Endothelial cell (in vitro differentiated cells): Measurements from ENCODE around the gene ZBTB1. TPM values are rescaled to one million over a fixed set of nuclear protein-coding genes. Genes with fewer than 3 reads are reported as not detected.

Source experiments
- DNase-seq: peaks from one replicate; pipeline ENCODE4 v3.0.0; 2021; ENCODE audit warnings: low spot score
- H3K27ac Mint-ChIP-seq: one replicate; pipeline ENCODE4 v1.8.0; 2021; ENCODE audit warnings: mixed read lengths, inconsistent platforms; ENCODE audit not compliant: unreplicated experiment
- H3K27me3 Mint-ChIP-seq: one replicate; pipeline ENCODE4 v1.8.0; 2021; ENCODE audit warnings: mild to moderate bottlenecking, moderate library complexity, mixed read lengths, inconsistent platforms; ENCODE audit not compliant: unreplicated experiment
- H3K36me3 Mint-ChIP-seq: one replicate; pipeline ENCODE4 v1.8.0; 2021; ENCODE audit warnings: mild to moderate bottlenecking, low read depth, mixed read lengths, inconsistent platforms; ENCODE audit not compliant: unreplicated experiment
- H3K4me1 Mint-ChIP-seq: one replicate; pipeline ENCODE4 v1.8.0; 2021; ENCODE audit warnings: mild to moderate bottlenecking, mixed read lengths, inconsistent platforms; ENCODE audit not compliant: unreplicated experiment
- H3K4me3 Mint-ChIP-seq: one replicate; pipeline ENCODE4 v1.8.0; 2021; ENCODE audit warnings: mild to moderate bottlenecking, mixed read lengths, inconsistent platforms; ENCODE audit not compliant: unreplicated experiment
- H3K9me3 Mint-ChIP-seq: one replicate; pipeline ENCODE4 v1.8.0; 2021; ENCODE audit warnings: mixed read lengths, inconsistent platforms; ENCODE audit not compliant: unreplicated experiment
- total RNA-seq: library from RNA; stranded (reverse); fragmentation: NEBNext Ultra II Directional; extraction: Animal tissue kit (Norgen Biotek cat#: 25700); gene quantifications from one replicate; pipeline ENCODE4 v1.2.1, GENCODE V29; 2021; ENCODE audit not compliant: unreplicated experiment
- TF ChIP-seq, protein P1 (sequence below): fragments of 200-600 bp; sonication (generic); IDR thresholded peaks from one replicate; pipeline ENCODE4 v1.5.0; 2021; ENCODE audit warnings: antibody characterized with exemption; ENCODE audit not compliant: unreplicated experiment

ZBTB1 gene
- total RNA-seq, 1 donor from 2014 or later, result 57.8 TPM

DNA sequence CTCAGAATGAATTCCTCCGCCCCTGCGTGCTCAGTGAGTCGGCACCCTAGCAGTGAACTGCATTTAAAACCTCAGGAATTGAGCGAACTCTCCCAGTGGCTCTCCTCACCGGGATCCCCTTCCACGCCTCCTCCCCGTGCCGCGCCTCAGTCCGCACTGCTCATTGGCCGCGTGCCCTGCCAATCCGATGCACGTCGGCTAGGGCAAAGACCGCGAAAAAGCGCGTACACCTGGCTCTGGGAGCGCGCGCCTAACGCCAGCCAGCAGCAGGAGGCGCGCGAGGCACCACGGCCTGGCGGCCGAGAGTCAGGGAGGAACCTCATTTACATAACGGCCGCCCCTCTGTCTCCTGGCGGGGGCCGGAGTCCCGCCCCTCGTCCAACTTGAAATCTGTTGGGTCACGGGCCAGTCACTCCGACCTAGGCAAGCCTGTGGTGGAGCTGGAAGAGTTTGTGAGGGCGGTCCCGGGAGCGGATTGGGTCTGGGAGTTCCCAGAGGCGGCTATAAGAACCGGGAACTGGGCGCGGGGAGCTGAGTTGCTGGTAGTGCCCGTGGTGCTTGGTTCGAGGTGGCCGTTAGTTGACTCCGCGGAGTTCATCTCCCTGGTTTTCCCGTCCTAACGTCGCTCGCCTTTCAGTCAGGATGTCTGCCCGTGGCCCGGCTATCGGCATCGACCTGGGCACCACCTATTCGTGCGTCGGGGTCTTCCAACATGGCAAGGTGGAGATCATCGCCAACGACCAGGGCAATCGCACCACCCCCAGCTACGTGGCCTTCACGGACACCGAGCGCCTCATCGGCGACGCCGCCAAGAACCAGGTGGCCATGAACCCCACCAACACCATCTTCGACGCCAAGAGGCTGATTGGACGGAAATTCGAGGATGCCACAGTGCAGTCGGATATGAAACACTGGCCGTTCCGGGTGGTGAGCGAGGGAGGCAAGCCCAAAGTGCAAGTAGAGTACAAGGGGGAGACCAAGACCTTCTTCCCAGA is 35.9 kb downstream of the ZBTB1 start, which contains the start of gene HSPA2:
TSS of gene HSPA2 (plus strand) at position 534 of the 995 bp plus-strand sequence. CDS start at position 643, 109 bp downstream.
- peak; percentile 94 for DNase-seq
- peaks cover 16% of the 10 kb centered on the region for H3K4me1 Mint-ChIP-seq
- TF ChIP-seq, protein P1, sequence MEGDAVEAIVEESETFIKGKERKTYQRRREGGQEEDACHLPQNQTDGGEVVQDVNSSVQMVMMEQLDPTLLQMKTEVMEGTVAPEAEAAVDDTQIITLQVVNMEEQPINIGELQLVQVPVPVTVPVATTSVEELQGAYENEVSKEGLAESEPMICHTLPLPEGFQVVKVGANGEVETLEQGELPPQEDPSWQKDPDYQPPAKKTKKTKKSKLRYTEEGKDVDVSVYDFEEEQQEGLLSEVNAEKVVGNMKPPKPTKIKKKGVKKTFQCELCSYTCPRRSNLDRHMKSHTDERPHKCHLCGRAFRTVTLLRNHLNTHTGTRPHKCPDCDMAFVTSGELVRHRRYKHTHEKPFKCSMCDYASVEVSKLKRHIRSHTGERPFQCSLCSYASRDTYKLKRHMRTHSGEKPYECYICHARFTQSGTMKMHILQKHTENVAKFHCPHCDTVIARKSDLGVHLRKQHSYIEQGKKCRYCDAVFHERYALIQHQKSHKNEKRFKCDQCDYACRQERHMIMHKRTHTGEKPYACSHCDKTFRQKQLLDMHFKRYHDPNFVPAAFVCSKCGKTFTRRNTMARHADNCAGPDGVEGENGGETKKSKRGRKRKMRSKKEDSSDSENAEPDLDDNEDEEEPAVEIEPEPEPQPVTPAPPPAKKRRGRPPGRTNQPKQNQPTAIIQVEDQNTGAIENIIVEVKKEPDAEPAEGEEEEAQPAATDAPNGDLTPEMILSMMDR, result peak; percentile 31
- peak within 1 kb of the TSS; percentile 87 for H3K4me3 Mint-ChIP-seq
- H3K9me3 Mint-ChIP-seq, result peaks cover 10% of the 10 kb centered on the region
- H3K27me3 Mint-ChIP-seq, result peaks cover 4% of the 10 kb centered on the region
- peak within 1 kb of the TSS; percentile 95 for H3K27ac Mint-ChIP-seq
- peaks cover 9% of the 10 kb centered on the region for H3K36me3 Mint-ChIP-seq

DNA sequence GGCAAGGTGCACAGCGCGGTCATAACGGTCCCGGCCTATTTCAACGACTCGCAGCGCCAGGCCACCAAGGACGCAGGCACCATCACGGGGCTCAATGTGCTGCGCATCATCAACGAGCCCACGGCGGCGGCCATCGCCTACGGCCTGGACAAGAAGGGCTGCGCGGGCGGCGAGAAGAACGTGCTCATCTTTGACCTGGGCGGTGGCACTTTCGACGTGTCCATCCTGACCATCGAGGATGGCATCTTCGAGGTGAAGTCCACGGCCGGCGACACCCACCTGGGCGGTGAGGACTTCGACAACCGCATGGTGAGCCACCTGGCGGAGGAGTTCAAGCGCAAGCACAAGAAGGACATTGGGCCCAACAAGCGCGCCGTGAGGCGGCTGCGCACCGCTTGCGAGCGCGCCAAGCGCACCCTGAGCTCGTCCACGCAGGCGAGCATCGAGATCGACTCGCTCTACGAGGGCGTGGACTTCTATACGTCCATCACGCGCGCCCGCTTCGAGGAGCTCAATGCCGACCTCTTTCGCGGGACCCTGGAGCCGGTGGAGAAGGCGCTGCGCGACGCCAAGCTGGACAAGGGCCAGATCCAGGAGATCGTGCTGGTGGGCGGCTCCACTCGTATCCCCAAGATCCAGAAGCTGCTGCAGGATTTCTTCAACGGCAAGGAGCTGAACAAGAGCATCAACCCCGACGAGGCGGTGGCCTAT is 36.8 kb downstream of the ZBTB1 start:
- no peak overlapping the region for H3K27ac Mint-ChIP-seq
- no peak overlapping the region for H3K4me3 Mint-ChIP-seq
- peaks cover 9% of the 10 kb centered on the region for H3K36me3 Mint-ChIP-seq
- H3K4me1 Mint-ChIP-seq, result peaks cover 16% of the 10 kb centered on the region
- H3K27me3 Mint-ChIP-seq, result peaks cover 4% of the 10 kb centered on the region
- TF ChIP-seq, protein P1, result no peak
- H3K9me3 Mint-ChIP-seq, result peaks cover 10% of the 10 kb centered on the region
- DNase-seq, result no peak

DNA sequence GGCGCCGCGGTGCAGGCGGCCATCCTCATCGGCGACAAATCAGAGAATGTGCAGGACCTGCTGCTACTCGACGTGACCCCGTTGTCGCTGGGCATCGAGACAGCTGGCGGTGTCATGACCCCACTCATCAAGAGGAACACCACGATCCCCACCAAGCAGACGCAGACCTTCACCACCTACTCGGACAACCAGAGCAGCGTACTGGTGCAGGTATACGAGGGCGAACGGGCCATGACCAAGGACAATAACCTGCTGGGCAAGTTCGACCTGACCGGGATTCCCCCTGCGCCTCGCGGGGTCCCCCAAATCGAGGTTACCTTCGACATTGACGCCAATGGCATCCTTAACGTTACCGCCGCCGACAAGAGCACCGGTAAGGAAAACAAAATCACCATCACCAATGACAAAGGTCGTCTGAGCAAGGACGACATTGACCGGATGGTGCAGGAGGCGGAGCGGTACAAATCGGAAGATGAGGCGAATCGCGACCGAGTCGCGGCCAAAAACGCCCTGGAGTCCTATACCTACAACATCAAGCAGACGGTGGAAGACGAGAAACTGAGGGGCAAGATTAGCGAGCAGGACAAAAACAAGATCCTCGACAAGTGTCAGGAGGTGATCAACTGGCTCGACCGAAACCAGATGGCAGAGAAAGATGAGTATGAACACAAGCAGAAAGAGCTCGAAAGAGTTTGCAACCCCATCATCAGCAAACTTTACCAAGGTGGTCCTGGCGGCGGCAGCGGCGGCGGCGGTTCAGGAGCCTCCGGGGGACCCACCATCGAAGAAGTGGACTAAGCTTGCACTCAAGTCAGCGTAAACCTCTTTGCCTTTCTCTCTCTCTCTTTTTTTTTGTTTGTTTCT is 37.6 kb downstream of the ZBTB1 start:
- Mint-ChIP-seq H3K4me1 (peaks cover 14% of the 10 kb centered on the region), H3K27ac (peak overlapping the region; percentile 22), H3K36me3 (peaks cover 9% of the 10 kb centered on the region), H3K27me3 (peaks cover 4% of the 10 kb centered on the region), H3K9me3 (peaks cover 10% of the 10 kb centered on the region), H3K4me3 (no peak overlapping the region)
- DNase-seq, result no peak
- TF ChIP-seq, protein P1, result no peak

DNA sequence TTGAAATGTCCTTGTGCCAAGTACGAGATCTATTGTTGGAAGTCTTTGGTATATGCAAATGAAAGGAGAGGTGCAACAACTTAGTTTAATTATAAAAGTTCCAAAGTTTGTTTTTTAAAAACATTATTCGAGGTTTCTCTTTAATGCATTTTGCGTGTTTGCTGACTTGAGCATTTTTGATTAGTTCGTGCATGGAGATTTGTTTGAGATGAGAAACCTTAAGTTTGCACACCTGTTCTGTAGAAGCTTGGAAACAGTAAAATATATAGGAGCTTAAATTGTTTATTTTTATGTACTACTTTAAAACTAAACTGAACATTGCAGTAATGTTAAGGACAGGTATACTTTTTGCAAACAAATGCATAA is 38.2 kb downstream of the ZBTB1 start:
- H3K27ac Mint-ChIP-seq, result peak overlapping the region; percentile 22
- H3K36me3 Mint-ChIP-seq, result peaks cover 9% of the 10 kb centered on the region
- peaks cover 14% of the 10 kb centered on the region for H3K4me1 Mint-ChIP-seq
- peaks cover 4% of the 10 kb centered on the region for H3K27me3 Mint-ChIP-seq
- TF ChIP-seq, protein P1, result no peak
- H3K9me3 Mint-ChIP-seq, result peaks cover 10% of the 10 kb centered on the region
- no peak overlapping the region for H3K4me3 Mint-ChIP-seq
- no peak for DNase-seq
